C4-2B (cell line): Measurements from ENCODE around the gene KCTD16.

Experiments used
- H3K27ac ChIP-seq: fragments of 450-650 bp; 2 replicates; pipeline ENCODE4 v1.5.1; 2017
- CTCF ChIP-seq: fragments of 450-650 bp; conservative IDR thresholded peaks from 2 replicates; pipeline ENCODE4 v1.5.1; 2017; ENCODE audit warnings: mild to moderate bottlenecking
- ZFX ChIP-seq: fragments of 450-650 bp; IDR thresholded peaks from 2 replicates; pipeline ENCODE4 v1.6.1; 2017

KCTD16 gene

GRCh38 chr5:144370273-144370672, 199.6 kb downstream of the KCTD16 start:
- TF ChIP-seq CTCF (no peak), ZFX (no peak)
- no peak overlapping the region for H3K27ac ChIP-seq

GRCh38 chr5:144374637-144375036, 204.0 kb downstream of the KCTD16 start:
- TF ChIP-seq CTCF (no peak), ZFX (no peak)
- H3K27ac ChIP-seq, result no peak overlapping the region

- no peak overlapping the region for H3K27ac ChIP-seq
- TF ChIP-seq CTCF (no peak), ZFX (no peak)
Observed at GRCh38 chr5:144377207-144377606, 206.5 kb downstream of the KCTD16 start.

- TF ChIP-seq ZFX (no peak), CTCF (no peak)
Observed at GRCh38 chr5:144378681-144379080, 208.0 kb downstream of the KCTD16 start.

GRCh38 chr5:144385597-144385996, 214.9 kb downstream of the KCTD16 start:
- TF ChIP-seq CTCF (no peak), ZFX (no peak)
- H3K27ac ChIP-seq, result no peak overlapping the region

More at GRCh38 chr5:144378681-144379080, 208.0 kb downstream of the KCTD16 start:
- no peak overlapping the region for H3K27ac ChIP-seq

GRCh38 chr5:144386315-144386714, 215.6 kb downstream of the KCTD16 start:
- H3K27ac ChIP-seq, result no peak overlapping the region
- TF ChIP-seq ZFX, result no peak
- no peak for TF ChIP-seq CTCF

- TF ChIP-seq ZFX (no peak), CTCF (peak; percentile 42)
- H3K27ac ChIP-seq, result no peak overlapping the region
Observed at GRCh38 chr5:144390133-144390532, 219.5 kb downstream of the KCTD16 start.
